Suprapubic skin (tissue), 3 donors: ENCODE data around the gene INHBE.

ENCODE experiments used
- CTCF ChIP-seq, 2 donors: fragments of 200-600 bp in 1 of 2; fragments of 450-650 bp in 1 of 2; sonication (generic) in 1 of 2; IDR thresholded peaks; one replicate each; pipeline ENCODE4 v1.5.1; 2016 to 2019; ENCODE audit warnings: antibody characterized with exemption in 2 of 2, mild to moderate bottlenecking in 1 of 2, moderate library complexity in 1 of 2
- EP300 ChIP-seq: sonication (generic); formaldehyde crosslinking; IDR thresholded peaks from one replicate; pipeline ENCODE4 v1.6.1; 2017; ENCODE audit warnings: antibody characterized with exemption
- POLR2A ChIP-seq, 2 donors: fragments of 450-650 bp; IDR thresholded peaks; one replicate each; pipeline ENCODE4 v1.6.1; 2017; ENCODE audit warnings: antibody characterized with exemption in 2 of 2, mild to moderate bottlenecking in 2 of 2, moderate library complexity in 2 of 2

DNA sequence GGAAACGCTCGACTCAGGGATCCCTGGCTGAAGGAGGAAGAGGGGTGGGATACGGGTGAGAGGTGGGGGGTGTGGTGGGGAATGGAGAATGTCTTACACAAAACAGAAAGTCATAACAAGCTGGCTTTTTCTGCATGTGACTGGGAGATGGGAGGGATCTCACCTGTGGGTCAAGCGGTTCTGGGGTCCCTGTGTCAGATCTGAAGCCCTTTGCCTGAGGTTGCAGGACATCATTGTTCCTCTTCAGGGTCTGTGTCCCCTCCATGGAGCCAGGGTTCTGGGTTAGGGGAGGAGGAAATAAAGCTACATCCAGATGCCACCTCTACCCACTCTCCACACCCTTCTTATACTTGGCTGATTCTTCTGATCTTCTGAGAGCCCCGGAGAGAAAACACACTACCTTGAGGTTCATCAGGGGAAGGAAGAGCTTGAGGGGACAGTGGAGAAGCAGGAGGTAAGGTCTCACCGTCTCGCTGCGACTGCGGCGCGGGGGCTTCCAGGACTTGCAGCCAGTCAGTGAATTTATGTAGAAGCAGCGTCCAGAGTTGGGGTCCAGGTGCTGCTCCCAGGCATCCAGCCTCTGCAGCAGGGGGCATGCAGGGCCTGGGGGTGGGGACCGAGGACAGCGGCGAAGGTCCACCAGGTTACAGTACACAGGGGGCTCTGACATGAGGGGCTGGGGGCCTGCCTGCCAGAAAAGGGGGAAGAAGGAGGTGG lies 22.0 kb downstream of the INHBE start:
- TF ChIP-seq CTCF (IDR thresholded peaks at IDR 0.05) (no peak), POLR2A (IDR thresholded peaks at IDR 0.05) (no peak), EP300 (no peak)
